Measurements from ENCODE around the gene MECP2. TPM values are rescaled to one million over a fixed set of nuclear protein-coding genes. Genes with fewer than 3 reads are reported as not detected.
A peak's percentile ranks its signal among the peaks of the same experiment; 100 is the strongest.

The MECP2 gene
- total RNA-seq, 1 donor from 2014 or later = 57.8 TPM

DNA sequence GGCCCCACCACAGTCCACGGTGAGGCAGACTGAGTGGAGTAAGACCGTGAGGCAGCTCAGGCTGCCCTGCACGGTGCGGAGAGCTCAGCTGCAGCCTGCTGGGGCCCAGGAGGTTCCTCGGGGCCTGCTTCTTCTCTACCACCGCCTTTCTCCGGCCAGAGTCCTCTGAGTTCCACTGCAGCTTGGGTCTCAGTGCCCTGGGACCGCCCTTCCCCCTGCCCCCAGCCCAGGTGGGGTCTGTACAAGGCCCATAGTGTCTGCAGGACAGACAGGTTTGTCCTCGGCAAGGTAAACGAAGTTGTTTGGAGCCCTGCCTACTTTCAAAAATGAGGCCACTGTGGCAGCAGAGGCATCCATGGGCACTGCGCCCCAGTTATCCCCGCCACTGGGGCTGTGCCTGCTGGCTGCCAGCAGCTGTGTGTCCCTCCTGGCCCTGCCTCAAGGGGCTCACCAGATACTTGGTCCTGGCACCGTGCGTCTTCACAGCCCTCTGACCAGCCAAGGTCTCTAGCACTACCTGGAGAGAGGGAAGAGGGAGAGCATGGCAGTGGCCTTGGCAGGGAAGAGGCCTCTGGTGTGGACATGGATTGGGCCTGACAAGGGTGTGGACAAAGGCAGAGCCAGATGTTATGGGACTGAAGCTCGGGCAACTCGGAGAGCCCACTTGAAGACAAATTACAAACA lies 81.8 kb downstream of the MECP2 start:
- H3K4me1 Mint-ChIP-seq = peaks cover 10% of the 10 kb centered on the region
- no peak for DNase-seq (ENCODE audit: low spot score in 2 of 2, unreplicated experiment in 2 of 2)
- peak overlapping the region; percentile 11 for H3K27ac Mint-ChIP-seq
- no peaks in the 10 kb centered on the region for H3K27me3 Mint-ChIP-seq (ENCODE audit: low read depth)
- H3K4me3 Mint-ChIP-seq = no peak overlapping the region
- H3K36me3 Mint-ChIP-seq = peaks cover 8% of the 10 kb centered on the region
- no peaks in the 10 kb centered on the region for H3K9me3 Mint-ChIP-seq
- TF ChIP-seq, protein P1, sequence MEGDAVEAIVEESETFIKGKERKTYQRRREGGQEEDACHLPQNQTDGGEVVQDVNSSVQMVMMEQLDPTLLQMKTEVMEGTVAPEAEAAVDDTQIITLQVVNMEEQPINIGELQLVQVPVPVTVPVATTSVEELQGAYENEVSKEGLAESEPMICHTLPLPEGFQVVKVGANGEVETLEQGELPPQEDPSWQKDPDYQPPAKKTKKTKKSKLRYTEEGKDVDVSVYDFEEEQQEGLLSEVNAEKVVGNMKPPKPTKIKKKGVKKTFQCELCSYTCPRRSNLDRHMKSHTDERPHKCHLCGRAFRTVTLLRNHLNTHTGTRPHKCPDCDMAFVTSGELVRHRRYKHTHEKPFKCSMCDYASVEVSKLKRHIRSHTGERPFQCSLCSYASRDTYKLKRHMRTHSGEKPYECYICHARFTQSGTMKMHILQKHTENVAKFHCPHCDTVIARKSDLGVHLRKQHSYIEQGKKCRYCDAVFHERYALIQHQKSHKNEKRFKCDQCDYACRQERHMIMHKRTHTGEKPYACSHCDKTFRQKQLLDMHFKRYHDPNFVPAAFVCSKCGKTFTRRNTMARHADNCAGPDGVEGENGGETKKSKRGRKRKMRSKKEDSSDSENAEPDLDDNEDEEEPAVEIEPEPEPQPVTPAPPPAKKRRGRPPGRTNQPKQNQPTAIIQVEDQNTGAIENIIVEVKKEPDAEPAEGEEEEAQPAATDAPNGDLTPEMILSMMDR (IDR thresholded peaks at IDR 0.05; ENCODE audit: unreplicated experiment) = no peak

DNA sequence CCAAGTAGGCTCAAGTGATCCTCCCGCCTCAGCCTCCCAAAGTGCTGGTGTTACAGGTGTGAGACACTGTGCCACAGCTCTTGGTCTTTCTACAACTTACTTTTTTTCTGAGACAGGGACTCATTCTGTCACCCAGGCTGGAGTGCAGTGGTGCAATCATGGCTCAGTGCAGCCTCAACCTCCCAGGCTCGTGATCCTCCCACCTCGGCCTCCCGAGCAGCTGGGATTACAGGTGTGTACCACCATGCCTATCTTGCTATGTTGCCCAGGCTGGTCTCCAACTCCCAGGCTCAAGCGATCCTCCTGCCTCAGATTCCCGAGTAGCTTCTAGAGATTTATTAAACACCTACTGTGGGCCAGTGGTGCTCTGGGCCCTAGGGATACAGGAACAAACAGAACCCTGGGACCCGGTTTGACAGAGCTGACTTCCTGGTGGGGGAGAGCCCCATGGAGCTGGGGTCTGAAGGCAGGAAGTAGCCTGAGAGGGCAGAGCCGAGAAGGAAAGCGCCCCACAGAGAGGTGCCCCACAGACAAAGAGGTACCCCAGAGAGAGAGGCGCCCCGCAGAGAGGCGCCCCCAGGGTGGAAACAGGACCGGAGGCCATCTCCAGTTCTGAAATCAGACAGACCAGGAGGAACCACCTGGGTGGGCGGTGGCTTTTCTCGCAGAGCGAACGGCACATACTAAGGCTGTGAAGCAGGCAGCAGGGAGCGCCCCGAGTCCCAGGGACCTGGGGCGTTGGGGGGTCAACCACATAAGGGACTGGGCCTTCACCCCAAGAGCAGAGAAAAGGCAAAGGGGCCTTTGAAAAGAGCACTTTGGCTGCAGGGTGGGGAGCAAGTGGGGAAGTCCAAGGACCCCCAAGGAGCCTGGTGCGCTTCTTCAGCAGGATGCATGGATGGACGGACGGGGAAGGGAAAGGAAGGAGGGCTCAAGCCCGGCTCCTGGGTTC lies 82.8 kb downstream of the MECP2 start:
- DNase-seq (ENCODE audit: low spot score in 2 of 2, unreplicated experiment in 2 of 2) = no peak
- TF ChIP-seq, protein P1 (IDR thresholded peaks at IDR 0.05; ENCODE audit: unreplicated experiment) = no peak
- Mint-ChIP-seq H3K27me3 (ENCODE audit: low read depth) (no peaks in the 10 kb centered on the region), H3K4me1 (peaks cover 5% of the 10 kb centered on the region), H3K27ac (no peak overlapping the region), H3K9me3 (no peaks in the 10 kb centered on the region), H3K36me3 (peaks cover 8% of the 10 kb centered on the region), H3K4me3 (no peak overlapping the region)

DNA sequence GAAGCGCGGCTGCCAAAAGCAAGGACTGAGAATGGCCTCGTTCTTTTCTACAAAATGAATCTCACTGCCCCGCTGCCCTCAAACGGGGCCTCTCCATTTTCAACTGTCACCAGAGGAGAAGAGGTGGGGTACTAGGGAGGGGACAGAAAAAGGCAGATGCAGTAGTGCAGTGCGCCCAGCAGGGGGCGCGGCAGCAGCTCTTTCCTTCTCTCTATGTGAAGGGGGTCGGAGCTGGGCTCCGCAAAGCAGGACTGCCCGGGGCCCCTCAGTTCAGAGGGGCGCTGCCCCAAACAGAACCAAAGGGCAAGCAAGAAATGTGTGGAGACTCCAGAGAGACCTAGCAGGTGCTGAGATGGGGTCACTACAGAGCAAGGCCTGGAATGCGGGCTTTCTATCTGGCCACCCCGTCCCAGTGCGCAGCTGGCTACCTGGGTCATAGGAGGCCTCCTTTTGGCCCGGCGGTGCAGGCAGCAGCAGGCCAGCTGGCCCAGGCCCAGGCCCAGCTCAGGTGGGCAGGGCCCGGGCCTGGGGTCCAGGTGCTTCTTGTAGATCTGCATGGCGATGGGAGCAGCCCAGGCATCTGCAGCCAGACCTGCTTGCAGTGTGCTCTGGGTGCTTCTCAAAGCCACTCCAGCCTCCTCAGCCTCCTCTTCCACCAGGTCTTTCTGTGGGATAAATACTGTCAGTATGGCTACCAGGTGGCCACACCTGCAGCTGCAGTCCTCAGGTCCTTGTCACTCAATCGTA lies 83.7 kb downstream of the MECP2 start:
- no peaks in the 10 kb centered on the region for H3K9me3 Mint-ChIP-seq
- TF ChIP-seq, protein P1 (IDR thresholded peaks at IDR 0.05; ENCODE audit: unreplicated experiment) = peak; percentile 90
- peaks cover 7% of the 10 kb centered on the region for H3K36me3 Mint-ChIP-seq
- peaks cover 4% of the 10 kb centered on the region for H3K4me1 Mint-ChIP-seq
- H3K4me3 Mint-ChIP-seq = no peak overlapping the region
- no peaks in the 10 kb centered on the region for H3K27me3 Mint-ChIP-seq (ENCODE audit: low read depth)
- H3K27ac Mint-ChIP-seq = no peak overlapping the region
- DNase-seq (ENCODE audit: low spot score in 2 of 2, unreplicated experiment in 2 of 2) = peak in 1 of 2 experiments; percentile 60

DNA sequence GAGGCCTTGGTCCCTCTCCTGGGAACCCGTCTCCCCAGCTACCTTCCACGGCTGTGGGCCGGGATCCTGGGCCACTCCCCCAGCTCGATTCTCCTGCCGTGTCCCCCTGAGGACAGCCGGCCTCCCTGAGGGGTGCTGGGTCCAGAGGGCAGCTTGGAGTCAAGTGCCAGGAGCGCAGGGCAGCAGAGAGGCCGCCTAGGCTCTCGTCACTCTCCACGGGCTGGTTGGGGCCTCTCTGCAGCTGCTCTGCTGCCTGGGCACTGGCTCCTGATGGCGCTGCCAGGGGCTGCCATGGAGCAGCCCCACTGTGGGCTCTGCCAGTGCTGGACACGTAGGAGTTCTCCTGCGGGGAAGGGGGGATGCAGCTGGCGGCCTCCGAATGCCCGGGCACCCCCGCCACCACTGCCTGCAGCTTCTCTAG lies 84.5 kb downstream of the MECP2 start:
- H3K4me1 Mint-ChIP-seq = no peaks in the 10 kb centered on the region
- TF ChIP-seq, protein P1 (IDR thresholded peaks at IDR 0.05; ENCODE audit: unreplicated experiment) = no peak
- peaks cover 9% of the 10 kb centered on the region for H3K36me3 Mint-ChIP-seq
- no peak overlapping the region for H3K27ac Mint-ChIP-seq
- H3K27me3 Mint-ChIP-seq (ENCODE audit: low read depth) = no peaks in the 10 kb centered on the region
- H3K9me3 Mint-ChIP-seq = no peaks in the 10 kb centered on the region
- no peak for DNase-seq (ENCODE audit: low spot score in 2 of 2, unreplicated experiment in 2 of 2)
- no peak overlapping the region for H3K4me3 Mint-ChIP-seq

DNA sequence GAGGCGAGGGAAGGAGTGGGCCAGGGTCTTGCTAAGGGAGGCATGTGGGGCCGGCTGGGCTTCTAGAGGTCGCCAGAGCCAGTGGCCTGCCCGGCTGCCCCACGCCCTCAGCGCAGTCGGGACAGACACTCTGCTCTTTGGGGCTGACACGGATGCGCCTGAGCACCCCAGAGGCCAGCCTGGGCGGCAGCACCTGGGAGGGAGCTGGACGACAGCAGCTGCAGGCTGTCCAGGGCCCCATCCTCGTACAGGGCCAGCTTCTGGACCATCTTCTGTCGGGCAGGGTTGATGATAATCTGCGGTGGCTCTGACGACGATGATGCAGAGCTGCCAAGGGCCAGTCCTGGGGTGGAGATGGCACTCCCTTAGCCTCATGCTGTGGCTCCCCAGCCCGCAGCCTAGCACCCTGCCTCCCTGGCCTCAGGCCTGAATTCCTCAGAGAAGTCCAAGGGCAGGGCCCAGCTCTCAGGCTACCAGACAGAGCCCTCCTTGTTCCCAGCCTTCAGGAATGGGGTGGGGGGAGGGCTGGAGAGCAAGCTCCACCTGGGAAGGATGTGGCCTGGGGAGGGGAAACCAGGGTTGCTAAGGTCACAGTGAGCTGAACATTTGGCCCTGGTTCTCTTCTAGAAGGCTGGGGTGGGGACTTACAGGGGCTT lies 85.1 kb downstream of the MECP2 start:
- DNase-seq (ENCODE audit: low spot score in 2 of 2, unreplicated experiment in 2 of 2) = no peak
- Mint-ChIP-seq H3K27ac (no peak overlapping the region), H3K27me3 (ENCODE audit: low read depth) (no peaks in the 10 kb centered on the region), H3K36me3 (peaks cover 14% of the 10 kb centered on the region), H3K9me3 (peaks cover 5% of the 10 kb centered on the region), H3K4me3 (no peak overlapping the region), H3K4me1 (no peaks in the 10 kb centered on the region)
- TF ChIP-seq, protein P1 (IDR thresholded peaks at IDR 0.05; ENCODE audit: unreplicated experiment) = no peak

Data from mesothelial cell of epicardium (in vitro differentiated cells).